Uterus (tissue), 4 donors: ENCODE results near the gene CCNY. TPM values are rescaled to one million over a fixed set of nuclear protein-coding genes. Genes with fewer than 3 reads are reported as not detected.

Experiments used
- DNase-seq, 2 donors: peaks; one replicate each; pipeline ENCODE4 v3.0.0-alpha.2; 2019 to 2020
- H3K27ac ChIP-seq, 2 donors: fragments of 200-600 bp; sonication (generic); 1 replicate in 1 of 2; 2 replicates in 1 of 2; pipeline ENCODE4 v1.5.1; 2016 to 2018
- H3K27me3 ChIP-seq, 2 donors: fragments of 200-600 bp; sonication (generic); one replicate each; pipeline ENCODE4 v1.5.1; 2018 to 2019; ENCODE audit warnings: control low read depth in 1 of 2
- H3K36me3 ChIP-seq, 2 donors: fragments of 200-600 bp; sonication (generic); one replicate each; pipeline ENCODE4 v1.5.1; 2019; ENCODE audit warnings: control low read depth in 1 of 2
- H3K4me1 ChIP-seq, 2 donors: fragments of 200-600 bp; sonication (generic); one replicate each; pipeline ENCODE4 v1.5.1; 2018 to 2019; ENCODE audit warnings: control low read depth in 1 of 2
- H3K4me3 ChIP-seq, 2 donors: fragments of 200-600 bp; sonication (generic); 1 replicate in 1 of 2; 2 replicates in 1 of 2; pipeline ENCODE4 v1.5.1; 2018 to 2019; ENCODE audit warnings: mild to moderate bottlenecking in 1 of 2
- H3K9me3 ChIP-seq, 2 donors: fragments of 200-600 bp; sonication (generic); one replicate each; pipeline ENCODE4 v1.5.1; 2019; ENCODE audit warnings: control low read depth in 1 of 2
- POLR2A ChIP-seq, 2 donors: fragments of 450-650 bp; IDR thresholded peaks; one replicate each; pipeline ENCODE4 v1.6.1; 2016; ENCODE audit warnings: antibody characterized with exemption in 2 of 2, mild to moderate bottlenecking in 1 of 2, moderate library complexity in 1 of 2
- intact Hi-C: fragments of 100-400 bp; cut with DNase I; formaldehyde crosslinking; loops from one replicate; pipeline ENCODE4 v1.15.1; 2023; ENCODE audit warnings: low total_unique reads
- total RNA-seq, 4 donors: library from RNA; depleted of rRNA in 3 of 4; stranded (reverse); fragments of >200 nt in 3 of 4; gene quantifications; one replicate each; pipeline versions ENCODE4 v1.1.0 to v1.2.4, GENCODE V29; 2014 to 2023
- TF ChIP-seq, protein P1 (sequence below), 4 experiments: fragments of 200-600 bp in 2 of 4; fragments of 450-650 bp in 2 of 4; sonication (generic) in 2 of 4; IDR thresholded peaks; one replicate each; pipeline ENCODE4 v1.5.1; 2016 to 2019; ENCODE audit warnings: antibody characterized with exemption in 4 of 4, mild to moderate bottlenecking in 2 of 4, moderate library complexity in 1 of 4
- donor health status: DM: yes; HTN: yes; CAD: no.

Gene CCNY
- total RNA-seq, 4 donors from 2014 or later, result 28.2 to 79.2 (median 46.2) TPM

DNA sequence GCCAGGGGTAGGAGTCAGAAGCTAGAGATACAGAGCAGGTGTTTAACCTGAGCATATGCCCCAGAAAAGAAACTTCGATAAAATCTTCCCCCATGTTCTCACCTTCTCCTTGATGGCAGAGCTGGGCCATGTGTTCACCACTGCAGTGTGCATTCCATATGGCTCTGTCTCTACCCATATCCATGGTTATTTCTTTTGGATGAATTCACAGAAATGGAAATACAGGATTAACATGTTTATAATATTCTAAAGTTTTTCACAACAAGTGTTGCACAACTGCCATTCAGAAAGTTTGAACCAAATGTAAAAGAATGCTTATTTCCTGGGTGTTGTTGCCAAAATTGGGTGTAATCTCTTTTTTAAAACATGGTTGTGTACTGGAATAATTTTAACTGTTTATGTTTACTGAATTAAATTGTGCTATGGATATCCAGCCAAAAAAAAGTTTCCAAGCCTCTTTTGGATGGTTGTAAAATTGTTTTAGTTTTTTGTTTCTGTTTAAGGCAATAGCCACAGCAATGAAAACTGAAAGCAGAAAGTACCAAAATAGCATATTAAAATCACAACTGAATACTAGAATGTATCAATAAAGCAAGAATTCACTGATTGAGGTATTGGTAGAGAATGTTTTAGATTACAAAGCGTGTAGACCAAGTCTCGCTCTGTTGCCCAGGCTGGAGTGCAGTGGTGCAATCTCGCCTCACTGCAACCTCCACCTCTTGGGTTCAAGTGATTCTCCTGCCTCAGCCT, 19.9 kb upstream of the CCNY start:
- no peak overlapping the region for H3K27ac ChIP-seq
- H3K4me1 ChIP-seq, result peaks cover 0 to 4% of the 10 kb centered on the region in 2 donors
- no peak for DNase-seq
- H3K4me3 ChIP-seq, result no peak overlapping the region
- no peaks in the 10 kb centered on the region for H3K36me3 ChIP-seq
- intact Hi-C loops, result no loop called here
- H3K9me3 ChIP-seq, result no peaks in the 10 kb centered on the region
- H3K27me3 ChIP-seq, result no peaks in the 10 kb centered on the region
- TF ChIP-seq POLR2A (IDR thresholded peaks at IDR 0.05), result no peak

- H3K36me3 ChIP-seq, result no peaks in the 10 kb centered on the region
- TF ChIP-seq POLR2A (IDR thresholded peaks at IDR 0.05), result no peak
- TF ChIP-seq, protein P1, sequence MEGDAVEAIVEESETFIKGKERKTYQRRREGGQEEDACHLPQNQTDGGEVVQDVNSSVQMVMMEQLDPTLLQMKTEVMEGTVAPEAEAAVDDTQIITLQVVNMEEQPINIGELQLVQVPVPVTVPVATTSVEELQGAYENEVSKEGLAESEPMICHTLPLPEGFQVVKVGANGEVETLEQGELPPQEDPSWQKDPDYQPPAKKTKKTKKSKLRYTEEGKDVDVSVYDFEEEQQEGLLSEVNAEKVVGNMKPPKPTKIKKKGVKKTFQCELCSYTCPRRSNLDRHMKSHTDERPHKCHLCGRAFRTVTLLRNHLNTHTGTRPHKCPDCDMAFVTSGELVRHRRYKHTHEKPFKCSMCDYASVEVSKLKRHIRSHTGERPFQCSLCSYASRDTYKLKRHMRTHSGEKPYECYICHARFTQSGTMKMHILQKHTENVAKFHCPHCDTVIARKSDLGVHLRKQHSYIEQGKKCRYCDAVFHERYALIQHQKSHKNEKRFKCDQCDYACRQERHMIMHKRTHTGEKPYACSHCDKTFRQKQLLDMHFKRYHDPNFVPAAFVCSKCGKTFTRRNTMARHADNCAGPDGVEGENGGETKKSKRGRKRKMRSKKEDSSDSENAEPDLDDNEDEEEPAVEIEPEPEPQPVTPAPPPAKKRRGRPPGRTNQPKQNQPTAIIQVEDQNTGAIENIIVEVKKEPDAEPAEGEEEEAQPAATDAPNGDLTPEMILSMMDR (IDR thresholded peaks at IDR 0.05), result no peak
- no peak overlapping the region for H3K4me3 ChIP-seq
- no peaks in the 10 kb centered on the region for H3K27me3 ChIP-seq
- H3K27ac ChIP-seq, result no peak overlapping the region
- intact Hi-C loops, result no loop called here
- no peak for DNase-seq
- no peaks in the 10 kb centered on the region for H3K9me3 ChIP-seq
- H3K4me1 ChIP-seq, result peaks cover 0 to 4% of the 10 kb centered on the region in 2 donors
Observed at GRCh38 chr10:35318551-35318950, 17.8 kb upstream of the CCNY start.

DNA sequence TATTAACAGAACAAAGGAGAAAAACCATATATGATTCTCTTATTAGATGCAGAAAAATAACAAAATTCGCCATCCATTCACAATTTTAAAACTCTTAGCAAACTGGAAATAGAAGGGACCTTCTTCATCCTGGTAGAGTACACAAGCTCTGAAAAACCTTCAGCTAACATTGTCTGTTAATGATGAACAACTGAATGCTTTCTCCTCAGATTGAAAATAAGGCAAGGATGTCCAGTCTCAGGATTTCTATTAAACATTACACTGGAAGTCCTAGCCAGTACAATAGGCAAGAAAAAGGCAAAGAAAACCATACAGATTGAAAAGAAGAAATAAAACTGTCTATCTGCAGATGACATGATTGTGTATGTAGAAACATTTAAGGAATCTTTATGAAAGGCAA, 16.0 kb upstream of the CCNY start:
- intact Hi-C loops, result no loop called here
- H3K27ac ChIP-seq, result no peak overlapping the region
- H3K9me3 ChIP-seq, result no peaks in the 10 kb centered on the region
- H3K36me3 ChIP-seq, result no peaks in the 10 kb centered on the region
- H3K4me3 ChIP-seq, result no peak overlapping the region
- H3K27me3 ChIP-seq, result no peaks in the 10 kb centered on the region
- no peak for TF ChIP-seq POLR2A (IDR thresholded peaks at IDR 0.05)
- TF ChIP-seq, protein P1 (IDR thresholded peaks at IDR 0.05), result no peak
- DNase-seq, result no peak
- H3K4me1 ChIP-seq, result peaks cover 0 to 4% of the 10 kb centered on the region in 2 donors

DNA sequence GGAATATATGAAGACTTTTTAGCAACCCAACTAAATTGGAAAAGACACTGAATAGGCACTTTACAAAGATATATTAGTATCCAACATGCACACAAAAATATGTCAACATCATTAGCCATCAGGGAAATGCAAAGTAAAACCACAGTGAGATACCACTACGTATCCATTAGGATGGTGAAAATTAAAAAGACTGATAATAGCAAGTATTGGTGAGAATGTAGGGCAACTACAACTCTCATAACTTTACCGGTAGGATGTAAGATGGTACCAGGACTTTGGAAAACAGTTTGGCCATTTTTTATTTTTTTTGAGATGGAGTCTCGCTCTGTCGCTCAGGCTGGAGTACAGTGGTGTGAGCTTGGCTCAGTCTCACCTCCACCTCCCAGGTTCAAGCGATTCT, 13.7 kb upstream of the CCNY start:
- H3K9me3 ChIP-seq, result no peaks in the 10 kb centered on the region
- no peak overlapping the region for H3K4me3 ChIP-seq
- intact Hi-C loops, result no loop called here
- H3K27ac ChIP-seq, result no peak overlapping the region
- no peak for DNase-seq
- H3K27me3 ChIP-seq, result no peaks in the 10 kb centered on the region
- no peaks in the 10 kb centered on the region for H3K36me3 ChIP-seq
- no peak for TF ChIP-seq POLR2A (IDR thresholded peaks at IDR 0.05)
- TF ChIP-seq, protein P1 (IDR thresholded peaks at IDR 0.05), result no peak
- no peaks in the 10 kb centered on the region for H3K4me1 ChIP-seq

DNA sequence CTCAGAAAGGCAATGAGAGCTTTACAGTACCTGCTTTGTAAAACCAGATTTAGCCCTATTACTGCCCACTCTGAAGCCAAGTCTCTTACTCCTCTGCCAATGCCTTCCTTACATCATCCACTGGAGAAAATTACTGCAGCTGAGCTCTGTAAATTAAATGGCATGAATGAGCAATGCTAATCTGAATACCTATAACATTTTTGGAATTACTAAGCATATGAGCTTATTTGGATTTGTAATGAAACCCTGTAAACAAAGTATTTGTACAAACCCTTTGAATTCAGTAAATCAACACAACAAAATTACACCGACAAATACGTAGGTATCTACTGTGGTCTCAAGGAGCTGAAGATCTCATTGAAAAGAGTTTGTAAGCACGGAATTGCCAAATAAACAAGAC, 12.1 kb upstream of the CCNY start:
- intact Hi-C loops, result no loop called here
- Histone ChIP-seq H3K27me3 (no peaks in the 10 kb centered on the region), H3K9me3 (no peaks in the 10 kb centered on the region), H3K36me3 (no peaks in the 10 kb centered on the region), H3K27ac (no peak overlapping the region), H3K4me3 (no peak overlapping the region), H3K4me1 (peaks cover 0 to under 1% of the 10 kb centered on the region in 2 donors)
- TF ChIP-seq POLR2A (IDR thresholded peaks at IDR 0.05), result no peak
- TF ChIP-seq, protein P1 (IDR thresholded peaks at IDR 0.05), result no peak
- DNase-seq, result no peak
